Trophoblast cell (in vitro differentiated cells and primary cell): ENCODE data around the gene CARD14.

Source experiments
- DNase-seq, 2 donors: peaks; one replicate each; pipeline ENCODE4 v3.0.0-alpha.2; 2016
- H2AFZ ChIP-seq: 2 replicates; pipeline ENCODE4 v1.6.1; 2013; ENCODE audit warnings: low read length, moderate library complexity, mild to moderate bottlenecking; ENCODE audit not compliant: insufficient read depth, poor library complexity
- H2AK5ac ChIP-seq: 2 replicates; pipeline ENCODE4 v1.6.1; 2013; ENCODE audit warnings: mild to moderate bottlenecking, low read length
- H2BK120ac ChIP-seq: 2 replicates; pipeline ENCODE4 v1.6.1; 2013; ENCODE audit warnings: low read length, mild to moderate bottlenecking, moderate library complexity; ENCODE audit not compliant: insufficient read depth, poor library complexity
- H2BK12ac ChIP-seq: 2 replicates; pipeline ENCODE4 v1.6.1; 2013; ENCODE audit warnings: mild to moderate bottlenecking, low read length, moderate library complexity
- H2BK5ac ChIP-seq: 2 replicates; pipeline ENCODE4 v1.6.1; 2013; ENCODE audit warnings: low read length, low read depth, moderate library complexity, mild to moderate bottlenecking; ENCODE audit not compliant: poor library complexity
- H3K14ac ChIP-seq: 2 replicates; pipeline ENCODE4 v1.6.1; 2013; ENCODE audit warnings: mild to moderate bottlenecking, low read length
- H3K18ac ChIP-seq: 2 replicates; pipeline ENCODE4 v1.6.1; 2013; ENCODE audit warnings: mild to moderate bottlenecking, low read length
- H3K23ac ChIP-seq: 2 replicates; pipeline ENCODE4 v1.6.1; 2013; ENCODE audit warnings: low read length
- H3K27ac ChIP-seq: 2 replicates; pipeline ENCODE4 v1.5.1; 2013; ENCODE audit warnings: low read depth, mild to moderate bottlenecking, inconsistent platforms, low read length, moderate library complexity
- H3K27me3 ChIP-seq: 2 replicates; pipeline ENCODE4 v1.6.1; 2013; ENCODE audit warnings: inconsistent platforms, mild to moderate bottlenecking, low read length, moderate library complexity; ENCODE audit not compliant: insufficient read depth
- H3K36me3 ChIP-seq, 2 experiments: 1 replicate in 1 of 2; 2 replicates in 1 of 2; pipeline ENCODE4 v1.6.1; 2013; ENCODE audit warnings: low read length in 2 of 2, mild to moderate bottlenecking in 2 of 2, moderate library complexity in 1 of 2; ENCODE audit not compliant: insufficient read depth in 2 of 2, control insufficient read depth in 1 of 2
- H3K4ac ChIP-seq: 2 replicates; pipeline ENCODE4 v1.6.1; 2013; ENCODE audit warnings: low read depth, mild to moderate bottlenecking, low read length, moderate library complexity
- H3K4me1 ChIP-seq, 2 experiments: 1 replicate in 1 of 2; 2 replicates in 1 of 2; pipeline ENCODE4 v1.6.1; 2013; ENCODE audit warnings: low read length in 2 of 2, mild to moderate bottlenecking in 2 of 2, moderate library complexity in 1 of 2; ENCODE audit not compliant: insufficient read depth in 2 of 2, control insufficient read depth in 1 of 2
- H3K4me2 ChIP-seq: 2 replicates; pipeline ENCODE4 v1.6.1; 2013; ENCODE audit warnings: inconsistent platforms, mild to moderate bottlenecking, low read length, moderate library complexity
- H3K4me3 ChIP-seq: 2 replicates; pipeline ENCODE4 v1.5.1; 2013; ENCODE audit warnings: mild to moderate bottlenecking, low read depth, low read length, inconsistent platforms
- H3K79me1 ChIP-seq: one replicate; pipeline ENCODE4 v1.6.1; 2013; ENCODE audit warnings: low read length
- H3K79me2 ChIP-seq: 2 replicates; pipeline ENCODE4 v1.6.1; 2013; ENCODE audit warnings: low read length, mild to moderate bottlenecking; ENCODE audit not compliant: control insufficient read depth, insufficient read depth, poor library complexity
- H3K9ac ChIP-seq: 2 replicates; pipeline ENCODE4 v1.6.1; 2013; ENCODE audit warnings: mild to moderate bottlenecking, low read length
- H3K9me3 ChIP-seq: 2 replicates; pipeline ENCODE4 v1.6.1; 2013; ENCODE audit warnings: low read depth, mild to moderate bottlenecking, control low read depth, inconsistent platforms, low read length; ENCODE audit not compliant: insufficient read depth
- H4K12ac ChIP-seq: 2 replicates; pipeline ENCODE4 v1.6.1; 2013; ENCODE audit warnings: low read depth, mild to moderate bottlenecking, low read length, moderate library complexity
- H4K8ac ChIP-seq: 2 replicates; pipeline ENCODE4 v1.6.1; 2013; ENCODE audit warnings: low read depth, mild to moderate bottlenecking, low read length, moderate library complexity
- H4K91ac ChIP-seq: one replicate; pipeline ENCODE4 v1.6.1; 2013; ENCODE audit warnings: low read depth, mild to moderate bottlenecking, low read length, moderate library complexity
- WGBS: extraction: QIAGEN DNeasy Blood & Tissue Kit; methylation state at CpG from one replicate; pipeline ENCODE4 v1.1.7; 2013; ENCODE audit warnings: missing lambda C conversion rate; ENCODE audit not compliant: insufficient read length, insufficient coverage; ENCODE audit errors: extremely low coverage; 5-methylcytosine and 5-hydroxymethylcytosine counted together

The CARD14 gene

GRCh38 chr17:80213643-80213975, 43.8 kb downstream of the CARD14 start:
- Histone ChIP-seq H3K36me3 (peaks cover 64 to 79% of the 10 kb centered on the region in 2 experiments), H3K9ac (no peak overlapping the region), H3K18ac (no peak overlapping the region), H3K9me3 (no peaks in the 10 kb centered on the region), H2BK5ac (no peak overlapping the region), H4K12ac (no peak overlapping the region), H3K27ac (no peak overlapping the region), H3K79me2 (no peaks in the 10 kb centered on the region), H2BK120ac (no peak overlapping the region), H2BK12ac (no peak overlapping the region), H4K8ac (no peak overlapping the region), H3K4me1 (no peaks in the 10 kb centered on the region), H3K79me1 (no peaks in the 10 kb centered on the region), H3K14ac (no peak overlapping the region), H3K4ac (no peak overlapping the region), H3K23ac (no peak overlapping the region), H3K4me3 (no peak overlapping the region), H2AFZ (no peak overlapping the region), H3K27me3 (no peaks in the 10 kb centered on the region), H4K91ac (no peak overlapping the region), H3K4me2 (no peak overlapping the region), H2AK5ac (no peak overlapping the region)
- WGBS, result no CpG with 5 or more reads among the region's 17 CpGs
- no peak for DNase-seq

DNA sequence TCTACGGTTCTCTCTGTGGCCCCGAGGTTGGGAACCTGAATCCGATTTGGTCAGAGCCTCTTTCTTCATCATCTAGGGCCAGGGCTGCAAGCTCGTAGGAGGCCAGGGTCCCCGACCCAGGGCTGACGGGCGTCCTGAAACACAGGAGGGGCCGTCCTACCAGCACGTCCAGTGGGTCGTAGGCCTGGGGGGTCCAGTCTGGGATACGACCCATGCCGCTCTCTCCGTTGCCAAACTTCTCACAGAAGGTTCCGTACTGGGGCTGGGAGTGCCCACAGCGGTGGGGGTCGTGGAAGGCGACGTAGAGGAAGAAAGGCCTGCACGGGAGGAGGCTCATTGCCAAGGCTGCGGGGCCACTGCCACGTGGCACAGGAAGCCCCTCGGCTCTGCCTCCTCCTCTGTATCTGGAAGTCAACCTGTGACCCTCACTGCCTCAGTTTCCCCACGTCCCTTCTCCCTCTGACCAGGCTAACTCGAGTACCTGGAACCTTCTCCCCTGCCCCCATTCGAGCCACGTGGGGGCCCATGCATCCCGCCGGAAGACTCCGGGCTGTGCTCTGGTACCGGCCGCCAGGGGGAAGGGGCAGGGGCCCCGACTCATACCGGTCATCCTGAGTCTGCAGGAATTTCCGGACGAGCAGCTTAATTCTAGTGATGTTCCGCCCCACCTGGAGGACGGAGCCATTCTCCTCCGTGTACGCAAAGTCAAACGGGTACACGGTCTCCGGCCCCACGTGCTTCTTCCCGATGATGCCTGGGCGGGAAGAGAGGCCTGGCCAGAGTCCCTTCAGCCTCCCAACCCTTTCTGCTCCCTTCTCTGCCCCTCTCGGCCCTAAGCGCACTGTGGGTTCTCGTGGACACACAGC, 44.4 kb downstream of the CARD14 start:
- DNase-seq, result no peak
- Histone ChIP-seq H3K4me3 (no peak overlapping the region), H3K9ac (no peak overlapping the region), H4K91ac (no peak overlapping the region), H3K4me2 (no peak overlapping the region), H4K8ac (no peak overlapping the region), H3K27ac (no peak overlapping the region), H3K14ac (no peak overlapping the region), H3K36me3 (peaks cover 58 to 73% of the 10 kb centered on the region in 2 experiments), H2AFZ (no peak overlapping the region), H3K9me3 (no peaks in the 10 kb centered on the region), H3K4me1 (peaks cover 0 to under 1% of the 10 kb centered on the region in 2 experiments), H3K18ac (no peak overlapping the region), H2AK5ac (no peak overlapping the region), H2BK120ac (no peak overlapping the region), H3K27me3 (no peaks in the 10 kb centered on the region), H4K12ac (no peak overlapping the region), H3K79me2 (no peaks in the 10 kb centered on the region), H3K23ac (no peak overlapping the region), H3K4ac (no peak overlapping the region), H3K79me1 (no peaks in the 10 kb centered on the region), H2BK12ac (no peak overlapping the region), H2BK5ac (no peak overlapping the region)
- WGBS, result no CpG with 5 or more reads among the region's 48 CpGs

- Histone ChIP-seq H3K79me2 (peaks cover 2% of the 10 kb centered on the region), H4K91ac (no peak overlapping the region), H2AK5ac (no peak overlapping the region), H3K4me1 (peaks cover 0 to 4% of the 10 kb centered on the region in 2 experiments), H3K79me1 (peaks cover 2% of the 10 kb centered on the region), H2BK5ac (no peak overlapping the region), H3K23ac (no peak overlapping the region), H3K14ac (no peak overlapping the region), H2AFZ (no peak overlapping the region), H3K36me3 (peaks cover 52 to 67% of the 10 kb centered on the region in 2 experiments), H3K9ac (no peak overlapping the region), H4K12ac (no peak overlapping the region), H3K18ac (no peak overlapping the region), H3K27me3 (no peaks in the 10 kb centered on the region), H4K8ac (no peak overlapping the region), H3K9me3 (no peaks in the 10 kb centered on the region), H3K4ac (no peak overlapping the region), H2BK12ac (no peak overlapping the region), H3K4me3 (no peak overlapping the region), H2BK120ac (no peak overlapping the region), H3K27ac (no peak overlapping the region), H3K4me2 (no peak overlapping the region)
- no CpG with 5 or more reads among the region's 17 CpGs for WGBS
- no peak for DNase-seq
Observed at GRCh38 chr17:80214878-80215210, 45.0 kb downstream of the CARD14 start.

DNA sequence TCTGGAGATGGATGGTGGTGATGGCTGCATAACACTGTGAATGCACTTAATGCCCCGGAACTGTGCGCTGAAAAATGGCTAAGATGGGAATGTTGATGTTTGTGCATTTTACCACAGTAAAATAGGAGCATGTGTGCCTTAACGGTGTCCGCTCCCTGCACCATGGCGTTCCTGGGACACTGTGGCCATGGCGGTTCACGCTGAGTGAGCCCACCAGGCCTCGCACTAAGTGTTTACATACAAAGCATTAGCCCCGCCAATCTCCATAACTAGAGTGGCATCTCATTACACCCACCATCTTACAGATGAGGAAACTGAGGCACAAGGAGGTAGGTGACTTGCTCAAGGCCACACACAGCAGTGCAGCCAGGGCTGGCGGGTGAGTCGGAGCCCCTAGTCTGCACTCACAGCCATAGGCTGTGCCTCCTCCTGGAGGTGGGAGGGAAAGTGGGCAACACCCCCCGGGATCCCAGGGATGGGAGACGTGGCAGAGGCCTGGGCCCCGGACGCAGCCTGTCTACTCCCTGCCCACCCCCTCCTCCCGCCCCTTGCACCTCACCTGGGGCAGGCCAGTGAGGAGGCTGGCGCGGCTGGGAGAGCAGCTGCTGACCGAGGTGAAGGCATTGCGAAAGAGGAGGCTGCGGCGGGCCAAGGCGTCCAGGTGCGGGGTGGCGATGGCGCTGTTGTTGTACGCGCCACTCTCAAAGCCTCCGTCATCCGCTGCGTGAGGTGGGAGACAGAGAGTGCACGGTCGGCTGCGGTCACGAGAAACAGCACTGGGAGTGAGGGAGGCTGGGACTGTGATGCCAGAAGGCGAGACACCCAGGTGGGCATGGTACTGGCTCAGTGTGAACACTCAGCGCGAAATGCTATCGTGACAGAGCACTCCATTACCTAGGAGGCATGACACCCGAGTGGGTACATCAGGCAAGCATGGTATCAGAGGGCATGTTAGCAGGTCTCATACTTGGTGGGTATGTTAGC, 46.9 kb downstream of the CARD14 start:
- Histone ChIP-seq H3K9ac (no peak overlapping the region), H3K4ac (no peak overlapping the region), H2BK12ac (no peak overlapping the region), H2BK120ac (no peak overlapping the region), H3K27ac (no peak overlapping the region), H3K79me2 (peaks cover 10% of the 10 kb centered on the region), H3K36me3 (peaks cover 38 to 50% of the 10 kb centered on the region in 2 experiments), H2BK5ac (no peak overlapping the region), H4K12ac (no peak overlapping the region), H3K4me1 (peaks cover 7 to 10% of the 10 kb centered on the region in 2 experiments), H4K91ac (no peak overlapping the region), H4K8ac (no peak overlapping the region), H3K23ac (peak overlapping the region; percentile 15), H2AFZ (no peak overlapping the region), H3K18ac (peak overlapping the region; percentile 10), H2AK5ac (no peak overlapping the region), H3K4me3 (no peak overlapping the region), H3K79me1 (peaks cover 8% of the 10 kb centered on the region), H3K27me3 (no peaks in the 10 kb centered on the region), H3K9me3 (peaks cover 2% of the 10 kb centered on the region), H3K14ac (no peak overlapping the region), H3K4me2 (no peak overlapping the region)
- DNase-seq, result no peak
- WGBS, result no CpG with 5 or more reads among the region's 40 CpGs
